H7 (cell line): ENCODE results near the gene COL18A1. TPM values are rescaled to one million over a fixed set of nuclear protein-coding genes. Genes with fewer than 3 reads are reported as not detected.
A peak's percentile ranks its signal among the peaks of the same experiment; 100 is the strongest.
"Not testable (repeated sequence)": the region's sequence is repeated elsewhere in the genome, so short reads cannot be mapped to it uniquely, and the experiment has no call there.

Source experiments
- DNase-seq: peaks from one replicate; pipeline ENCODE4 v3.0.0; 2012
- H3K27me3 ChIP-seq: 2 replicates; pipeline ENCODE4 v1.6.0; 2011; ENCODE audit warnings: mild to moderate bottlenecking, low read length; ENCODE audit not compliant: control insufficient read depth, insufficient read depth
- H3K36me3 ChIP-seq: replicated peaks from 2 replicates; pipeline ENCODE4 v1.5.1; 2011; ENCODE audit warnings: low read length; ENCODE audit not compliant: control insufficient read depth, insufficient read depth
- H3K4me3 ChIP-seq: 2 replicates; pipeline ENCODE4 v1.5.1; 2011; ENCODE audit warnings: low read depth, mild to moderate bottlenecking, control low read depth, low read length, moderate library complexity; ENCODE audit not compliant: insufficient read depth
- total RNA-seq: library from RNA; depleted of rRNA; stranded (reverse); fragments of >200 nt; shearing (Covaris generic); gene quantifications from 2 replicates; pipeline ENCODE4 v1.2.3, GENCODE V29; 2014

The COL18A1 gene
- total RNA-seq, 1 experiment from 2014 or later = 328 TPM

- no peak overlapping the region for H3K4me3 ChIP-seq
- DNase-seq = no peak
- no peaks in the 10 kb centered on the region for H3K36me3 ChIP-seq
- H3K27me3 ChIP-seq = no peaks in the 10 kb centered on the region
Observed at GRCh38 chr21:45363921-45364467, 41.0 kb upstream of the COL18A1 start.

GRCh38 chr21:45364468-45365185, 40.3 kb upstream of the COL18A1 start:
- no peaks in the 10 kb centered on the region for H3K36me3 ChIP-seq
- no peaks in the 10 kb centered on the region for H3K27me3 ChIP-seq
- DNase-seq = peak; percentile 75
- H3K4me3 ChIP-seq = no peak overlapping the region

- DNase-seq = no peak
- no peaks in the 10 kb centered on the region for H3K27me3 ChIP-seq
- no peaks in the 10 kb centered on the region for H3K36me3 ChIP-seq
- no peak overlapping the region for H3K4me3 ChIP-seq
Observed at GRCh38 chr21:45365186-45365607, 39.8 kb upstream of the COL18A1 start.

- Histone ChIP-seq H3K27me3 (no peaks in the 10 kb centered on the region), H3K4me3 (no peak overlapping the region), H3K36me3 (no peaks in the 10 kb centered on the region)
- peak; percentile 88 for DNase-seq
Observed at GRCh38 chr21:45365608-45366241, 39.2 kb upstream of the COL18A1 start.

- no peaks in the 10 kb centered on the region for H3K36me3 ChIP-seq
- no peak overlapping the region for H3K4me3 ChIP-seq
- no peaks in the 10 kb centered on the region for H3K27me3 ChIP-seq
- no peak for DNase-seq
Observed at GRCh38 chr21:45366476-45366875, 38.5 kb upstream of the COL18A1 start.

- H3K4me3 ChIP-seq = no peak overlapping the region
- no peaks in the 10 kb centered on the region for H3K36me3 ChIP-seq
- no peaks in the 10 kb centered on the region for H3K27me3 ChIP-seq
- DNase-seq = peak; percentile 77
Observed at GRCh38 chr21:45366931-45367401, 38.0 kb upstream of the COL18A1 start.

- no peaks in the 10 kb centered on the region for H3K27me3 ChIP-seq
- DNase-seq = no peak
- H3K36me3 ChIP-seq = no peaks in the 10 kb centered on the region
- H3K4me3 ChIP-seq = no peak overlapping the region
Observed at GRCh38 chr21:45367402-45368351, 37.3 kb upstream of the COL18A1 start.

- DNase-seq, H3K27me3 ChIP-seq, H3K4me3 ChIP-seq, H3K36me3 ChIP-seq: not testable (repeated sequence)
Observed at GRCh38 chr21:45369018-45369417, 35.9 kb upstream of the COL18A1 start.

GRCh38 chr21:45370575-45370974, 34.4 kb upstream of the COL18A1 start:
- Histone ChIP-seq H3K36me3 (no peaks in the 10 kb centered on the region), H3K27me3 (no peaks in the 10 kb centered on the region), H3K4me3 (no peak overlapping the region)
- no peak for DNase-seq

- H3K4me3 ChIP-seq = no peak overlapping the region
- no peaks in the 10 kb centered on the region for H3K27me3 ChIP-seq
- DNase-seq = no peak
- no peaks in the 10 kb centered on the region for H3K36me3 ChIP-seq
Observed at GRCh38 chr21:45371081-45371480, 33.9 kb upstream of the COL18A1 start.

- H3K4me3 ChIP-seq = no peak overlapping the region
- DNase-seq = no peak
- H3K36me3 ChIP-seq = no peaks in the 10 kb centered on the region
- H3K27me3 ChIP-seq = no peaks in the 10 kb centered on the region
Observed at GRCh38 chr21:45371655-45372054, 33.3 kb upstream of the COL18A1 start.

GRCh38 chr21:45372732-45373355, 32.1 kb upstream of the COL18A1 start:
- H3K36me3 ChIP-seq = no peaks in the 10 kb centered on the region
- no peak for DNase-seq
- no peaks in the 10 kb centered on the region for H3K27me3 ChIP-seq
- H3K4me3 ChIP-seq = no peak overlapping the region

- Histone ChIP-seq H3K36me3 (no peaks in the 10 kb centered on the region), H3K4me3 (no peak overlapping the region), H3K27me3 (no peaks in the 10 kb centered on the region)
- no peak for DNase-seq
Observed at GRCh38 chr21:45373991-45374816, 30.8 kb upstream of the COL18A1 start.
